ENCODE measurements around the gene CHCHD5.
"Not testable (repeated sequence)": the region's sequence is repeated elsewhere in the genome, so short reads cannot be mapped to it uniquely, and the experiment has no call there.

Gene CHCHD5

DNA sequence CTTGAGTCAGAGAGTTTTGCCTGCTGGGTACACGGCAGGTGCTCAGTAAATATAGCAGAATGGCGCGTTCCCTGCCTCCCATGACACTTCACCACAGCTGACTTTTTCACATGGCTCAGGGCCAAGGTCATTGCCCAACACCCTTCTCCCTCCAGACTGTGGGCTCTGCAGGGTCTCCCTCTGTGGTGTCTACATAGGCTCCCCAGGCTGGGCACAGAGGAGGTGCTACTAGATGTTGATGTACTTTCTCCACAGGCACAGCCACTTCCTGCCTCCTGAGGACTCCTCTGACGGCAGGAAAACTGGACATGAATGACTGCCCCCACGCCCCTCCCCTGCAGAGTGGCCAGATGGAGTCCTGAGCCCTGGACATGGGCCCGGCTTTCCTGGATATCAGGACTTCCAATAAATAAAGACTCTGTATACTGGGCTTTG is 4.2 kb downstream of the CHCHD5 start:
- DNase-seq = no peak

DNA sequence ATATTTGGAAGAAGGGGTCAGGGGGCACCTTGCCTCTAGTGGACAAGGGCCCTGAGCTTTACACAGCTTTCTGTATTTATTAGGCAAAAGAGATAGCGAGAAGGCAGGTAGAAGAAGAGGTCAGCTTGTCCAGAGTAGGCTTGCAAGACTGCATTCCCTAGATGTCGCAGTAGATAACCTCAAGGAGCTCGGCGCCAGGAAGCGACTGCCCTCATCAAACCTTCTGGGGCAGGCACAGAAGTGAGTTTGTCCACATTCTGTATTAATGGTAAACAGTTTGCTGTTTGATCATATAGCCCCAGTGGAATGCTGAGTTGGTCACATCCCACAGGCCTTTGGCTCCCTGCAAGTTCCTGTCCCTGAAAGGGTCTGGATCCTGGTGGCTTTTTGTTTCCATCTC is 7.0 kb downstream of the CHCHD5 start:
- DNase-seq = no peak

DNA sequence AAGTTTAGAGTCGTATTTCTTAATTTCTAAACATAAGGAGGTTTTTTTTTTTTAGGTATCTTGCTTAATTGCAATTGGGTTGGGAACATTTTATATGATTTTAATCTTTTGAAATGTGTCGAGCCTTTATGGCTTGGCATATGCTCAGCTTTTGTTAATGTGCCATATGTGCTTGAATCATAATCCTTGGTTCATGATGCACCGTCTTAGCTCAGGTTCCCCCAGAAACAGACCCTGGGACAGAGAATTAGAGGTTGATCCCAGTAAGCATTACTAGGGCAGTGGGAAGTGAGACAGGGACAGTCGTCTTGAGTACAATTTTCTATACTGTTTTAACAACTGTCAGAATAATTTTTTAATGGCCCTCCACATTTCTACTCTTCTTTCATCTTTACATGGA is 9.3 kb downstream of the CHCHD5 start:
- peak; percentile 77 to 88 for DNase-seq

DNA sequence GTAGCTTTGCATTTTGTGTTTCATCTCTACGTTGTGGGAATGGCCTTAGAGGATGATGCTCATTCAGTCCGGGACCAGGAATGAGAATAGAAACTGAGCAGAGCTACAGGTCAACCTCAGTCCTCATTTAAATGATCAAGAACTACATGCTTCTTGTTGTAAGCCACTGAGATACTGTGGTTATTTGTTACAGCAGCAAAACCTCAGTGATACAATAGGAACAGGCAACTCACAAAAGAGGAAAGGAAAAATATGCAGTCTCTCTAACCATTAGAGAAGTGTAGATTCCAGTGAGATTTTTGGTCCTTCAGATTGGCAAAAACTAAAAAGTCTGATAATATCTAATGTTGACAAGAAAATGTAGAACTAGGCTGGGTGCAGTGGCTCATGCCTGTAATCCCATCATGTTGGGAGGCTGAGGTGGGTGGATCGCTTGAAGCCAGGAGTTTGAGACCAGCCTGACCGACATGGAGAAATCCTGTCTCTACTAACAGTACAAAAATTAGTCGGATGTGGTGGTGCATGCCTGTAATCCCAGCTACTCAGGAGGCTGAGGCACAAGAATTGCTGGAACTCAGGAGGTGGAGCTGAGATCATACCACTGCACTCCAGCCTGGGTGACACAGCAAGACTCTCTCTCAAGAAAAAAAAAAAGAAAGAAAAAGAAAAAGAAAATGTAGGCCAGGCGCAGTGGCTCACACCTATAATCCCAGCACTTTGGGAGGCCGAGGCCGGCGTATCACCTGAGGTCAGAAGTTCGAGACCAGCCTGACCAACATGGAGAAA is 13.3 kb downstream of the CHCHD5 start:
- no peak for DNase-seq

DNA sequence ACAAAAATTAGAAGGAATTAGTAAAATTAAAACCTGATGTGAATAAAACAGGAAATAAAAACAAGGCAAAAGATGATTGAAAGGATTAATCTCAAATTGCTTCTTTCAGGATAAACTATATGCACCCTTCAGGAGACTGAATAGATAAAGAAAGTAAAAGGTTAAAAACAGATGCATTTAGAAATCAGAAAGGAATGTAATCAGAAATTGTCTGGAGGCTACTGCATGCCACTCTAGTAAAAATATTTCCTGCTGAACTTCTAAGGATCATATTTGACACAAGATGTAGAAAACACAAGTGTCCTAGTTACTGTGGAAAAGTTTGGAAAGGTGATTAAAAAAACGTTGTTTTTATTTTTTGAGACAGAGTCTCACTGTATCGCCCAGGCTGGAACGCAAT is 16.2 kb downstream of the CHCHD5 start:
- no peak for DNase-seq

DNA sequence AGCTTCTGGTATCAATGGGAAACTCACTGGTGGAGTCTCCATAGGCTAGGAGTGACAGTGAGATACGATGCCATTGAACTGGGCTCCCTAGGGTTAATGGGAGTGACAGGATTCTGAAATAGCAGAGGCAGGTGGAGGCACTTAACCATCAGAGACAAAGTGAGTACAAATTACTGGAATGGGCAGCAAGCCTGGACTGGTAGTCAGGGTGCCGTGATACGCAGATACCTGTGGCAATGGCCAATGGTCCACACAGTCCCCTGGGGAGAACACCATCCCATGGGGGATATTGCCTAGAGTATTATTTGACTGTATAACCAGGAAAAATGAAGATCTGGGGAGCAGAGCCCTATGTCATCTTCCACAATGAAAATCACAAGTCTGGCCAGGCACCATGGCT is 17.3 kb downstream of the CHCHD5 start:
- no peak for DNase-seq

DNA sequence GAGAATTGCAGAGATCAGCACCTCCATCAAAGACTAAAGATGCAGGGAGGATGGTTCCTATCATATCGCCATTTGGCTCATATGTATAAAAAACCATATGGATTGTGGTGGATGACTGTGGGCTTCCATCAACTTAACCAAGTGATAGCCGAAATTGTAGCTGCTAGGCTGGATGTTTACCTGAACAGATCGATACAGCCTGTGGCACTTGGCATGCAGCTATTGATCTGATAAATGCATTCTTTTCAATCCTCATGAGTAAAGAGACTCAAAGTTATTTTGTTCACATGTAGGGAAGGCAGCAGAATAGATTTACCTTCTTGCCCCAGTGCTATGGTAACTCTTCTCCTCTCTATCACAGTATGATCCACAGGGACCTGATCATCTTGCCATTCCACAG is 18.5 kb downstream of the CHCHD5 start:
- DNase-seq = no peak

DNA sequence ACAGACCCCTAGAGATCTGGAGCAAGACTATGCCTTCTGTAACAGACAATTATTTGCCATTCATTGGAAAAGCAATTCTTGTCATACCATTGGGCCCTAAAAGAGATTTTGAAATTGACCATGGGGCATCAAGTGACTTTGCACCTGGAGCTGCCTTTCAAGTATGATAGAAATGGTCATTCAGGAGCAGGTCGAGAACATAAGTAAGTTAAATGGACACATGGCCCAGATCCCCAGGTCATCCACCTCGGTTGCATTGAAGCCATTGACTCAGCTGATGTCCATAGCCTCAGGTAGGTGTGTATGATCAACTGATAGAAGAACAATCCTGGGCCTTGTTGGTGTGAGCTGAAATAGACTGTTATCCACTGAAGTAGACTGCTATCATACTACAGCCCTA is 19.3 kb downstream of the CHCHD5 start:
- no peak for DNase-seq

DNA sequence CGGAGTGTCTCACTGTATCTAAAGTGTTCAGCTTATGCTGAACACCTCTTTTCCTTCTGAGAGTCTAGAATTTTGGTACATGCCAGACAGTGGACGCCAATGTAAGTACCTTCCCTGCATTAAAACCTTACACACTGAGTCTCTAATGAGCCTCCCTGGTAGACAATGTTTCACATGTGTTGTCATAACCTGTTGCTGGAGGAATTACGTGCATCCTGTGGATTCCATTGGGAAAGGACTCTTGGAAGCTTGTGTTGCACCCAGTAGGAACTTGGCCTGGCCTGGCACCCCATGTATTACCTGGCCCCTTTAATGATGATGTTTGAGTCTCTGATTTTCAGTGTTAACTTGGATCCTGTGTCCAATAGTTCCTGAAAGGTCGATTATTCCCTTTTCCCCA is 20.5 kb downstream of the CHCHD5 start:
- no peak for DNase-seq

DNA sequence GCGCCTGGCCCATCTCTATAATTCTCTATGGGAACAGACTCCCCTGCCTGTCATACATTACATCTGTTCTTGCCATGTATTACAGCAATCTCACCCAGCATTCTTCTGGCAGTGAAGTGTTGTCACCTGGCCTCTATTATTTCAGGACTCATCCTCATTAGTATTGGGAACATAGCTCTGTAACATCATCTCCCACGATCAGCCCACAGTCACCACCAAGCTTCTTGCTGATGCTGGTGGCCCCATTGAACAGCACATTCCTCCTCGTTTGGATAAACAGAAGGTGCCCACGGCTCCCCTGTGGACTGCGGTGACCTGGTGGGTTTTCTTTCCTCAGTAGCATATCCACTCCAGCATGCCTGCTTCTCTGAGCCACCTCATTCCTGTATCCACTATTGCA is 21.5 kb downstream of the CHCHD5 start:
- DNase-seq = no peak

DNA sequence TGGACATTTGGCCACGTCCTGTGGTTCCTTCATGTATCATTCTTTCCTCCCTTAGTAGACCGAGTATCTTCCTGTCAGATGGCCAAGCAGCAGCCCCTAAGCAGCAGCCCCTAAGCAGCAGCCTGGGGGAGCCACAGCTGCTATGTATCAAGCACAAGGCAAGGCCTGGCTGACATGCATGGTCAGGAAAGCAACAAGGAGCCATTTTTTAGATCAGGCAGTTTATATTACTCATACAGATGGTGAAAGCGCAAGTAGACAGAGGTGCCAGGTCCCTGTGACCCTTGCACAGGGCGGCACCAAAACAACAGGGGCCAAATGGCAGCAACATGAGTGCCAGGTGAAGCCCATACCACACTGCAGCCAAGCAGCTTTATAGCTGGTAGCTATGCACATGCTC is 22.1 kb downstream of the CHCHD5 start:
- no peak for DNase-seq

DNA sequence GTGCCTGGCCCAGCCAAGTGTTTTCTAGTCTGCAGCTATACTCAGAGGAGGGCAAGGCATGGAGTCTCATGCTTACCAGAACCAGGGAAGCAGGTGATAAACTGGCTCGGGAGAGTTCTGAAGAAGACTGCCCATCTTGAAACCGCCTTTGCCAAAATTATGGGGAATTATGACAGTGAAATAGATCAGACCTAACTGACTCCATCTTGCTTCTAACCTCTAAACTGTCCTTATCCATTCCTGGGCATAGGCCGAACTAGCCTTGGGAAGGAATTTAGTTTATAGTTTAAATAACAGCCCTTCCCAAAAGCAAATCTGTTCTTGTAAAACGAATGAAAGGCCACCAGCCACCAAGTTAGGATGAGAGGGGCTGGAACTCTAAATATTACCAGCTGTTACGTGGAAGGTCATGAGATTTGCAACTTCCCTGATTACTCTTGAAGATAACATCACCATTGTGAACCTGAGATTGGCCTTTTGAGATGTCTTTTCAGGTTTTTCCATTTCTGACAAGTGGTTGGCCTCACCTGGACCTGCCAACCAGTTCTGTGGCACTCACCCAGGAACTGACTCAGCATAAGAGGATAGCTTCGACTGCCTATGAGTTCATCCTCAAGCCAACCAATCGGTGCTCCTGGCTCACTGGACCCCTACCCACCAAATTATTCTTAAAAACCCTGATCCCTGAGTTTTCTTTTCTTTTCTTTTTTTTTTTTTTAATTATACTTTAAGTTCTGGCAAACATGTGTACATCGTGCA is 23.4 kb downstream of the CHCHD5 start:
- DNase-seq = no peak

DNA sequence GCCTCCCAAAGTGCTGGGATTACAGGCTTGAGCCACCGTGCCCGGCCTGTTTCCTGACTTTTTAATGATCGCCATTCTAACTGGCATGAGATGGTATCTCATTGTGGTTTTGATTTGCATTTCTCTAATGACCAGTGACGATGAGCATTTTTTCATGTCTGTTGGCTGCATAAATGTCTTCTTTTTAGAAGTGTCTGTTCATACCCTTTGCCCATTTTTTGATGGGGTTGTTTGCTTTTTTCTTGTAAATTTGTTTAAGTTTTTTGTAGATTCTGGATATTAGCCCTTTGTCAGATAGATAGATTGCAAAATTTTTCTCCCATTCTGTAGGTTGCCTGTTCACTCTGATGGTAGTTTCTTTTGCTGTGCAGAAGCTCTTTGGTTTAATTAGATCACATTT is 24.9 kb downstream of the CHCHD5 start:
- not testable (repeated sequence) for DNase-seq

DNA sequence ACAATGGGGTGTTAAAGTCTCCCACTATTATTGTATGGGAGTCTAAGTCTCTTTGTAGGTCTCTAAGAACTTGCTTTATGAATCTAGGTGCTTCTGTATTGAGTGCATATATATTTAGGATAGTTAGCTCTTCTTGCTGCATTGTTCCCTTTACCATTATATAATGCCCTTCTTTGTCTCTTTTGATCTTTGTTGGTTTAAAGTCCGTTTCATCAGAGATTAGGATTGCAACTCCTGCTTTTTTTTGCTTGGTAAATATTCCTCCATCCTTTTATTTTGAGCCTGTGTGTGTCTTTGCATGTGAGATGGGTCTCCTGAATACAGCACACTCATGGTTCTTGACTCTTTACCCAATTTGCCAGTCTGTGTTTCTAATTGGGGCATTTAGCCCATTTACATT is 27.9 kb downstream of the CHCHD5 start:
- DNase-seq = not testable (repeated sequence)

DNA sequence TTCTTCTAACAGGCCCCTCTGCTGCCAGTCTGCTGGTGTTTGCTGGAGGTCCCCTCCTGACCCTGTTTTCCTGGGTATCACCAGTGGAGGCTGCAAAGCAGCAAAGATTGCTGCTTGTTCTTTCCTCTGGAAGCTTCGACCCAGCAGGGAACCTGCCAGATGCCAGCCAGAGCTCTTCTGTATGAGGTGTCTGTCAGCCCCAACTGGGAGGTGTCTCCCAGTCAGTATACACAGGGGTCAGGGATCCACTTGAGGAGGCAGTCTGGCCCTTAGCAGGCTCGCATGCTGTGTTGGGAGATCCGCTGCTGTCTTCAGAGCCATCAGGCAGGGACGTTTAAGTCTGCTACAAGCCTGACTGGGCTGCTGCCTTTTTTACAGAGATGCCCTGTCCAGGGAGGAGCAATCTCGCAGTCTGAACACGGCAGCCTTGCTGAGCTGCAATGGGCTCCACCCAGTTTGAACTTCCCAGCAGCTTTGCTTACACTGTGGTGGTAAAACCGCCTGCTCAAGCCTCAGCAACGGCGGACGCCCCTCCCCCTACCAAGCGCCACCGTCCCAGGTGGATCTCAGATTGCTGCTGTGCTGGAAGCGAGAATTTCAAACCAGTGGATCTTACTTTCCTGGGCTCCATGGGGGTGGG is 29.9 kb downstream of the CHCHD5 start:
- no peak for DNase-seq

DNA sequence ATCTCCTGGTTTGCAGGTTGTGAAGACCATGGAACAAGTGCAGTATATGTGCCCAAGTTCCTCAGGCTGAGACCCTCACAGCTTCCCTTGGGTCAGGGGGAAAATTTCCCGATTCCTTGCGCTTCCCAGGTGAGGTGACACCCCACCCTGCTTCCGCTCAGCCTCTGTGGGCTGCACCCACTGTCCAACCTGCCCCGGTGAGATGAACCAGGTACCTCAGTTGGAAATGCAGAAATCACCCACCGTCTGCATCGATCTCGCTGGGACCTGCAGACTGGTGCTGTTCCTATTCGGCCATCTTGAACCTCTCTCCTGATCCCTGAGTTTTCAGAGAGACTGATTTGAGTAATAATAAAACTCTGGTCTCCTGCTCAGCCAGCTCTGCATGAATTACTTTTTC is 30.6 kb downstream of the CHCHD5 start:
- DNase-seq = no peak

DNA sequence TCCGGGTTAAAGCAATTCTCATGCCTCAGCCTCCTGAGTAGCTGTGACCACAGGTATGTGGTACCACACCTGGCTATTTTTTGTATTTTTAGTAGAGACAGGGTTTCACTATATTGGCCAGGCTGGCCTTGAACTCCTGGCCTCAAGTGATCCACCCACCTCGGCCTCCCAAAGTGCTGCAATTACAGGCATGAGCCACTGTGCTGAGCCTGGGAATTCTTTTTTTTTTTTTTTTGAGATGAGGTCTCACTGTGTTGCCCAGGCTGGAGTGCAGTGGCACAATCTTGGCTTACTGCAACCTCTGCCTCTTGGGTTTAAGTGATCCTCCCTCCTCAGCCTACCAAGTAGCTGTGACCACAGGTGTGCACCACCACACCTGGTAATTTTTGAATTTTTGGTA is 31.4 kb downstream of the CHCHD5 start:
- not testable (repeated sequence) for DNase-seq

DNA sequence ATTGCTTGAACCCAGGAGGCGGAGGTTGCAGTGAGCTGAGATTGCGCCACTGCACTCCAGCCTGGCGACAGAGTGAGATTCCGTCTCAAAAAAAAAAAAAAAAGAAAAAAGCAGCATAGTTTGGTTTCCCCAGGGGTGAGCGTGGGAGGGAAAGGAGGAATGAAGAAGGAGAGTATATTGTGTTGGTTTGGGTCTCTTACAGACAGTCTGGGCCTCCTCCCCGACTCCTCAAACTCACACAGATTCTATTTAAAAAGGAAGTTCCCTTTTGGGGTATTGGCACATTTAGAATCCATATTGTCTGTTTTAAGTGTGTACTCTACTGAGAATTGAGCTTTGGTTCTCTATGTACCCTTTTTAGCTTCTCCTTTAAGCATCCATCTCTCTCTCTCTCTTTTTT is 34.0 kb downstream of the CHCHD5 start:
- DNase-seq = no peak

DNA sequence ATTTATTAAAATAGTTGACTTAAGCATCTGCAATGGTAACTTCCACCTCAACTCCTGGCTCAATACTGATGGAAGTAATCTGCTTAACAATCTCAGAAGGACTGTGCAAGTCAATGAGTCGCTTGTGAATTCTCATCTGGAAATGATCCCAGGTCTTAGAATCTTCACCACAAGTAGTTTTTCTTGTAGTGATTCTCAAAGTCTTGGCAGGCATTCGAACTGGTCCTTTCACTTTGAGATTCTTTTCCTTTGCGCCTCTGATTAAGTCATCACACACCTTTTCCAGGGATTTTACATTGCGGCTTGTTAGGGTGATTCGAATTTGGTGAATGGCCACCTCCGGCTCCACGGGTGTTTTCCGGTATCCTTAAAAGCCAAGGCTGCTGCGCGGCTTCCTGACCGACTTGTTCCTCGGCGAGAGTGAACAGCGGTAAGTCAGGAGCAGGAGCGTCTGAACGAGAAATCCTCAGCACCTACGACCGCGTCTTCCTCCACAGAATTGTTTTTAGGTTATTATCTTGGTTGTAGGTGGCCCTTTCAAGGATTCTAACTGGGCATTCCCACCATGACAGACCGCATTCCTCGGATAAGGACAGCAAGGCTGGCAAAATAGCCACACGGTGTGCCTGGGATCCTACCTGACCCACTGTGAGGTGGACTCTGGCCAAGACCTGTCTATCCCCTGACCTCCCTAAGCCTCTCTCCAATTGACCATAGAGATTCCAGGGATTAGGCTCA is 37.5 kb downstream of the CHCHD5 start:
- DNase-seq = no peak

DNA sequence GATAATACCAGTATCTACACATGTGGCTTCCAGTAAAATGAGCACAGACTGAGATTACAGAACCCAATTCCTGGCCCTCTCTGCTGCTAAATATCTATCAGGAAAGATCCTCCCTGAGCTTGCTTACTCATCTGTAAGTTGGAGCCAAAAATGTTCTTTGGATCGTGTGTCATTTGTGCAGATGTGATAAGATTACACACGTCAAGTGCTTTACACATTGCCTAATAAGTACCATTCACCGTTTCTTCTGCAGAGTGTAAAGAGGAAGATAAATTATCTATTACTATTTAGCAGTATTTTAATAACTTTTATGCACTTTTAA is 38.1 kb downstream of the CHCHD5 start:
- DNase-seq = peak in 1 of 2 experiments; percentile 26

DNA sequence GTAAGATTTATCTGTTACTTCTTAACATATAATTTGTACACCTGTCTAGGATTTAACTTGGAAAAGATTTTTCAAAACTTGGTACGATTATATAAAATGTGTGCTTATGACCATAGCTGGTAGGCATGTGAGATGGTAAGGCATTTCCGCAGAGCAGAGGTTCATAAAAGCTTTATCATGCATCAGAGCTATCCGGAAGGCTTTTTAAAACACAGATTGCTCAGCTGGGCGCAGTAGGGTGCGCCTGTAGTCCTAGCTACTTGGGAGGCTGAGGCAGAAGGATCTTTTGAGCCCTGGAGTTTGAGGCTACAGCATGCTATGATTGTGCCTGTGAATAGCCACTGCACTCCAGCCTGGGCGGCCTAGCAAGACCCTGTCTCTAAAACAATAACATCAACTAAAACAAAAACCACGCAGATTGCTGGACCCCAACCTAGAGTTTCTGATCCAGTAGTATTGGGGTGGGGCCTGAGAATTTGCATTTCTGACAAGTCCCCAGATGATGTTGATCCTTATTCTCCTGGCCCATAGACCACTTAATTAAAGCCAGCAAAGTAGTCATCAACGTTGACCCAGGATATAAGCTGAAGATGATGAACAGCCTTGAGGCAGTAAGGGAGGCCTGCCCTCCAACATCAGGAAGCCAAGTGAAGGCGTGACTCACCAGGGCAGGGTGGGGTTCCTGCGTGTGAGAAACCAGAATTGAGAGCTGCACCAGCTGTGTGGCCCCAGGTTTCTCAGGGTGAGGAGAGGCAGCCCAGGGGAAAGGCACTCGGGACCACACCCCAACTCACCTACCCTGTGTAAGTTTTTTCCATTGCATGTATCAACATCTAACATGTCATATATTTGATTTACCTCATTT is 39.7 kb downstream of the CHCHD5 start:
- DNase-seq = no peak

DNA sequence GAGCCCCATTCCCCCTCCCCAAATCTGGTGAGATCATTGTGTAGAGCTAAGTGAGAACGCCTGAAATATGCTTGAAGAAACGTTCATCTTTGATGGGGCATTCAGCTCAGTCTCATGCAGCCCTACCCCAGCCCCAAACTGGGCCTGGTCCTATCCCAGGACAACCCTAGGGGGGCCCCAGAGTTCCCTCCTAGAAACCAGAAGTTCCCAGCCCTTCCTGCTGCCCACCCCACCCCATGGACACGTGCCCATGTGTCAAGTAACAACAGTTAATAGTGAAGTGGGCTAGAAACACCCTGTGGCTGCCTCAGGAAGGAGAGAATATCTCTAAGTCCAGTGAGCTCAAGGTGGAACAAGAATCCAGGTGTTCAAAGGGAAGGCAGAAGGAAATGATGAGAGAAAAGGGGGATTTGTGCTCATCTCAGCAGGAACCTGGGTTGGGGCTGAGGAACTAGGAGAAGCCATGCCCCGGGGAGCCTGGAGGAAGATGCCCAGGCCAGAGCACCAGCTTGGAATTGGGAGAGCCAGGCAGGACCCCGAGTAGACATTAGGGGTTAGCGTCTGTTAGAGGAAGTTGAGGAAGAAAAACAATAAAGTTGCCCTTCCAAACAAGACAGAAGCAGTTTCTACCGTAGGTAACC is 41.2 kb downstream of the CHCHD5 start:
- DNase-seq = no peak
